GM18502 (cell line): ENCODE data around the gene FEM1B.

Source experiments
- ATAC-seq: cut with Tn5 transposase; IDR thresholded peaks from one replicate; pipeline ENCODE4 v1.9.1; 2021; ENCODE audit warnings: mild to moderate bottlenecking; ENCODE audit not compliant: unreplicated experiment, poor library complexity

FEM1B gene

DNA sequence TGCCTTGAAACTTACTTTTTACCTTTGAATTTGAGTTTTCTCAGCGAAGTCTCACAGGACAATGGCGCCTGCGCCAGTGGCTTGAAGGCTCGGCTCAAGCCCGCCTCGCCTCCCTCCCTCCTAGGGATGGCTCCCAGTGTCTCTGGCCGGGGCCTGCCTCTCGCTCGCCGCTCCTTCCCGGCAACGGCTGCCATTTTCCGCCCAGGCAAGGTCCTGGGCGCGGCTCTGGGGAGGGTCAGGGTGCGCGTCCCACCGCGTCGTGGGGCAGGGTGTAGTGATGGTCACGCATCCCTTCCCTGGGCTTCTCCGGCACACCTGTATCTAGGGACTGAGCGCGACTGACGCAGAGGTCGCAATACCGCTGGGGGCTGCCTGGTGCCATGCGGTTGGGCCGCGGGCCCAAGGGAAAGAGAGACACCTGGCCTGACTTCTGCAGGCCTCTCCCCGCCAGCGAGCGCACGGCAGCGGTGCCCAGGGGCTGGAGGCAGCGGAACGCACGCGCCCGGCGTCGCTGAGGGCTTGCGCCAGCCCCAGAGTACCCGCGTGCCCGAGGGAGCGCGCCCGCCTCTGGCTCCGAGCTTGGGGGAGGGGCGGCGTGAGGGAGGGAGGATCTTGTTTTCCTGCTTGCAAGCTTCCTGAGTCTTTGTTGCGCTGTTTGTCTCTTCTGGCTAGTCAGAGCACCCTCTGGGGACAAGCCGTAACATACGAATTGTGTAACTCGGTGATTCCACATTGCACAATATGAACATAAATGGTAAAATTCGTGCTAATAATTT is 20.7 kb upstream of the FEM1B start:
- ATAC-seq: peak; percentile 44

DNA sequence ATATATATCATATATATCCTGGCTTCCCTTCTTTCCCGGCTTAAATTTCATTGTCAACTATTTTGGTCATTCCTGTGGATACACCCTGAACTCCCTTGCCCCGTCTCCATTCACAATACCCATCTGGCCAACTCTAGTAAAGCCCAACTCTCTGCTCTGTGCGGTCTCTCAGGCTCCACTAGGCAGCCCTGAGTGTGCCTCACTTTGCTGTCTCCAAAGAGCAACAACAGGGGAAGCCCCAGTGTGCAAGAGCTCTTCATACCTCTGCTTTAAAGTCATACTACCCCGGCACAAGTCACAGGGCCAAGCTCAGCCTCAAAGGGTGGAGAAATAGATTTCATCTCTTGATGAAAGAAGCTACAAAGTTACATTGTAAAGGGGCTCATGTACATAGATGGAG is 18.9 kb upstream of the FEM1B start:
- ATAC-seq: no peak

DNA sequence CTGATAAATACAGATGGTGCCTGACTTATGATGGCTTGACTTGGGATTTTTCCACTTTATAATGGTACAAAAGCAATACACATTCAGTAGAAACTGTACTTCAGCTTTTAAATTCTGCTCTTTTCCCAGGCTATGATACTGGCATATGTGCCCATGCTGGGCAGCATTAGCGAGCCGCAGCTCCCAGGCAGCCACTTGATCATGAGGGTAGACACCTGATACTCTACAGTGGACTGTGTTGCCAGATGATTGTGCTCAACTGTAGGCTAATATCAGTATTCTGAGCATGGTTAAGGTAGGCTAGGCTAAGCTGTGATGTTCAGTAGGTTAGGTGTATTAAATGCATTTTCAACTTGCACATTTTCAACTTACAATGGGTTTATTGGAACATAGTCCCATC is 17.7 kb upstream of the FEM1B start:
- ATAC-seq: no peak

DNA sequence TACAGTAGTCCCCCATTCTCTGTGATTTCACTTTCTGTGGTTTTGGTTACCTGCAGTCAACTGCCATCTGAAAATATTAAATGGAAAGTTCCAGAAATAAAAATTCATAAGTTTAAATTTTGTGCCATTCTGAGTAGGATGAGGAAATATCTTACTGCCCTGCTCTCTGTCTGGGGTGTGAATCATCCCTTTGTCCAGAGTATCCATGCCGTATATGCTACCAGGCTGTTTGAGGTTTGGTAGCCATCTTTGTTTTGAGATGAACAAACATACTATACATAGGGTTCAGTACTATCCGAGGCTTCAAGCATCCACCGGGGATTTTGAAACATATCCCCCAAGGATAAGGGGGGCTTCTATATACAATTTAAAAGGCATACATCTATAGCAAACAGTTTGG is 16.3 kb upstream of the FEM1B start:
- ATAC-seq: no peak

DNA sequence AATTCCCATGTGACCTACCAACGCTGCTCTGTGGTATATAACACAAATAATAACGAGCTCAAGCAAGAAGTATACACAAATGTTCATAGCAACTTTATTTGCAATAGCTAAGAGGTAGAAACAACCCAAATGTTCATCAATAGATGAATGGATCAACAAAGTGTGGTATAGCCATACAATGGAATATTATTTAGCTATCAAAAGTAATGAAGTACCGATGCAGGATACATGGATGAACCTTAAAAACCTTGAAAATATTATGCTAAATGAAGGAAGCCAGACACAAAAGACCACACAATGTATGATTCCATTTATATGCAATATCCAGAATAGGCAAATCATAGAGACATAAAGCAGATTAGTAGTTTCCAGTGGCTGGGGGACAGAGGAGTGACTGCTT is 15.6 kb upstream of the FEM1B start:
- no peak for ATAC-seq

DNA sequence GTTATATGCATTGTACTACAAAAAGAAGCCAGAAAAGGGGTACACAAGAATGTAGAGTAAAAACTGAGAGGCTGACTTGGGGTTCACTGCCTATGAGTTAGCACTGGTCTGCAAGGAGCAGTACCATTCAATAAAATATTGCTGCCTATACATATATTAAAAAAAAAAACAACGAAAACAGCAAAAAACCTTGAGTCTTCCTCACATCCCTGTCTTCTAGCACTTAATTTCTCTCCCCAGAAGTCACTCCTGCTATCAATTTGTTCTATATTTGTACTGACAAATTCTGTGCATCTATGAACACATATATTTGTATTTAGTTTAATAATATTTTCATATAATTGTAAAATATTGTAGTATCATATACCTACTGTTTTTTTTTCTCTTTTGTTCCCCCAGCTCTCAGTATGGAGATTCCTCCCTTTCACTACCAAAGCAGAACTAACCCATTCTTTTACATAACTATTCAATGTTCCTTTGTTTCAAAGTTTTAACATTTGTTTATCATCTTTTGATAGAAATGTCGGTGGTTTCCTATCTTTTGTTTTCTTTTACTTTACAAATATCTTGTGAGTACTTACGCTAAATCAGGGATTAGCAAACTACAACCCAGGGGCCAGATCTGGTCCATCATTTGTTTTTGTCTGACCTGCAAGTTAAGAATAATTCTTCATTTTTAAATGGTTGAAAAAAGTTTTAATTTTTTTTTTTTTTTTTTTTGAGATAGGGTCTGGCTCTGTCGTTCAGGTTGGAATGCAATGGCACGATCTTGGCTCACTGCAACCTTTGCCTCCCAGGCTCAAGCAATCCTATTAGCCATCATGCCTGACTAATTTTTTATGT is 14.8 kb upstream of the FEM1B start:
- no peak for ATAC-seq

DNA sequence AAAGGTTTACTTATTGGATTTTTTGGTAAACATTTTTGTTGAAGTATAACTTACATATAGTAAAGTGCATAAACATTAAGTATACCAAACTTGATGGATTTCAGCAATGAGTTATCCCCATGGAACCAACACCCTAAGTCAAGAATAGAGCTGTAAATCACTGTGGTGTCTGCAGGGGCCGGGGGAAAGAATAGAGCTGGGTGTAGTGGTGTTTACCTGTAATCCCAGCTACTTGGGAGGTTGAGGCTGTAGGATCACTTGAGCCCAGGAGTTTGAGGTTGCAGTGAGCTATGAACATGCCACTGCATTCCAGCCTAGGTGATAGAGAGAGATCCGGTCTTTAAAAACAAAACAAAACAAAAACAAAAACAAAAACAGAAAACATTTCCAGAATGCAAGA is 13.3 kb upstream of the FEM1B start:
- ATAC-seq: no peak

DNA sequence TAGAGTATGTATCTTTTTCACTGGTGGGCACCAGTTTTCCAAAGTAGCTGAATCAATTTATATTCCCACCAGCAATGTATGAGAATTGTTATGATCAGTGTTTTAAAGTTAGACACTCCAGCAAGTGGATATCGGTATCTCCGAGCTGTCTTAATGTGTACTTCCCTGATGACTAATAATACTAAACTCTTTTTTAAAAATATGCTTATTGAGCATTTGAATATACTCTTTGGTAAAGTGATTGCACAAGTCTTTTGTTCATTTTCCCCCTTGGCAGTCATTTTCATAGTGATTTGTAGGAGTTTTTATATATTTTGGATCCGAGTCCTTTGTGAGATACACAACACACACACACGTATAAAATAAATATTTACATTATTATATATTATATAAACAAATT is 12.5 kb upstream of the FEM1B start:
- ATAC-seq: no peak

DNA sequence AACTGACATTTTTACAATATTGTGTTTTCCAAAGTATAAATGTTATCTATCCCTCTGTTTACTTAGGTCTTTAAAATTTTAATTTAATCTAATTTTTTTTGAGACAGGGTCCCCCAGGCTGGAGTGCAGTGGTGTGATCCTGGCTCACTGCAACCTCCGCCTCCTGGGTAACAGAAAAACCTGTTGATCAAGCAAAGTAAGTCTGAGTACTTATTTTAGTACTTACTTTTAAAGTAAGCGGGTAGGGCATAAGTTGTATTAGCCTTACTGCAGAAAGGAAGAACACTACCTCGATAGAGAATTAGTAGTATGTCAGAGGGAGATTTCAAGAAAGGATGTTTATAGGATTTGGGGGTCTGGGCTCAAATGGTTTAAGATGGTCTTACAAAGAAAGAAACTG is 11.9 kb upstream of the FEM1B start:
- no peak for ATAC-seq

DNA sequence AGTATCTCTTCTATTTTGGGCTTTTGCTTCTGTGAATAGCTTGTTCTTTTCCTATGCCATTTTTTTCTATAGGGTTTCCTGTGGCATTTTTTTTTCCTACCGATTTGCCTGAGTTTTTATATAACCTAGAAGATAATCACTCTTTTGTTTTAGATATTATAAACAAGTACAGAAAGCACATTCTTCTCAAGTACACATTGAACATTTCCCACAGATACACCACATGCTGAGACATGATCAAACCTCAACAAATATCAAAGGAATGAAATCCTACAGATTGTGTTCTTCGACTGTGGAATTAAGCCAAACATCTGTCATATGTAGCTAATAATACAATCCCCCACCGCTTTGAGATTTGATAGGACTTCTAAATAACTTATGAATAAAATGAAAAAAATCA is 9.1 kb upstream of the FEM1B start:
- ATAC-seq: no peak

DNA sequence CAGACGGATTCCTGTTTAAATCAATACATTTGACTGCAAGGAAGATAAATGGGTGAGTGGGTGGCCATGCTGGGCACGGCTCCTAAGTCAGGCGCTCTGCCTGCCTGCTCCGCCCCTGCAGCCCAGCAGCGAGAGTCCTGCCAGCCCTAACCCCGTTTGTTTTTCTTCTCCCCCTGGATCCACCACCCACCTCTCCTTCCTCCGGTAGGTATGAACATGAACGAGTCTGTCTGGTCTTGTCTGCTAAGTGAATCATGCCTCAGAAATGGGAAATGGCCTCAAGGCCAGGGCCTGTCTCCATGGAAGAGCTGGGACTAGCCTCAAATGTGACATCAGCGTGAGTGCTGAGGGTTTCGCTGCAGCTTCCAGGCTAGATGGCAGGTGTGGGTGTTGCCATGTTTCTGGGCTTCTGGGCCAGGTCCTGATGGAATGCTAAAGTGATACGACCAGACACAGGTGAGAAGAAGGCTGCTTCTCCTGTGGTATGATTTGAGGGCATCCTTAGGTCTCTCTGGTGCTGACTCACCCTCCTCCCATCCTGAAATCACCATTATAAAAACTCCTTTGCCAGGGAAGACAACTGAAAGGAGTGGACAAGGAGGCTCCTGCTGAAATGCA is 5.6 kb upstream of the FEM1B start:
- ATAC-seq: no peak

DNA sequence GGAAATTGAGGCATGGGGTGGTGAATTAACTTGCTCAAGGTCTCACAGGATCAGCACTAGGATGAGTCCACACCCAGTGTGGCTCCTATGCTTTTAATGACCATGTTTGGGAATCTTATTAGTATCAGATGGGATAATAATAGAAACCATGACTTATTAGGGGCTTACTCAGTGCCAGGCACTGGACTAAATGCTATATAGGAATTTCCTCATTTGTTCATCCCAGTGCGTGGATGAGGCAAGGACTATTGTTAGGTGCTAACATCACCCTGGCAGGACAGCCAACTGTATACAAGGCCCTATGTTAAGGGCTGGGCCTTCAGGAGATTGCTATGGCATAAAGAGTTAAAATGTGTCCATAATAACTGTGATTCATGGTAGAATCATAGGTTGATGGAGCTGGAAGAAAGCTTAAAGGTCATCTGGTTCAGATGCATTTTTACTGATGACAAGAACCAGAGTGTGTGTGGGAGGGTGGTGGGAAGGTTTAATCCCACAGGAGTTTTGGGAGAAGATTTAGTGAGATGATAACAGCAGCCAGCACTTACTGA is 4.7 kb upstream of the FEM1B start:
- ATAC-seq: no peak

DNA sequence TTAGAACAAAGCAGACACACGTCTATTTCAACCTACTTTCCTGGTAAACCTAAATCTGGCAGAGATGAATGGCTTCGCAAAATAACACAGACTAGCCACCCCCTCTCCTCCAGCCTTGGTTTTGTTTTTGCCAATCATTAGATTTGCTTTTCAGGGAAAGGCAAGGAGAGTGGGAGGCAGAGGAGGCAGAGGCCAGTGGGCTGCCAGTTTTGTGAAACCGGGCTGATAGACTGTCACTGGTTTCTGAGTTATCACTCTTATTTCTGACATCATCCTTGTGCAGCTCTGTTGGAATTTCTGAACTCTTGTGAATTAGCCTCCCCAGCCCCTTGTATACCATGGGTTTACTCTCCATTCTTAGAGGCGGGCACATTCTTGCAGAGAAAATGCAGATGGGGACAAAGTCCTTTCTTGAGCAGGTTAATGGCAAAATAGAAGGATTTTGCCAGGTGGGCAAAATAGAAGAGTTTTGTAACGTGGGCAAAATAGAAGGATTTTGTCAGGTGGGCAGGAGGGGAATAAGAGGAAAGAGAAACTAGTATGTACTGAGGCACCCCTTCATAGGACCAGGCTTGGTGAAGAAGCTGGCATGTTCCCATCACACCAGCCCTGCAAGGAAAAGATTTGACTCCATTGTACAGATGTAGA is 3.2 kb upstream of the FEM1B start:
- no peak for ATAC-seq

DNA sequence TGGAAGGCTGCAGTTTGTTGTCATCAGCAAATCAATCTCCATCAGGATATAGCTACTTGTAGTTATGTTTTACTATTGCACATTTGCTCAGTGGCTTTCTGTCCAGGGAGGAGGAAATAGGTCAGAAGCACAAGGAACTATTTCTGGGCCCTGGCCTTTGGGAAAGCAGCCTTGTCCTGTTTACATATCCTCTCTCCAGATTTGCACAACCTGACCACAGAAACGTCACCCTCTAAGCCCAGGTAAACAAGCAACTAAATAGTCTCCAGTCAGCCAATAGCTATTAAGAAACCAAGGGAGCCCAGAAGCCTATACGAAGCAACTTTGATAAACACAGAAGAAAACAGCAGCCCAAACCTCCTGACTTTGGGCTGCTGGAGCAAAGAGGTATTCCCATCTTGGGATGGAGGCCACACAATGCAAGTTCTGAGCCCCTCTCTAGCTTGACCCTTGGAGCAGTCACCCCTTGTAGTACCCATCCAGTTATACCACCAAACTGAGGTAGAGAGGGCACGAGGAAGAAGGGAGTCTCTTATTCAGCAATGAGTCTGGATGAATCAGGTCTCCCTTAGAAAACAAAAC is 2.3 kb upstream of the FEM1B start:
- no peak for ATAC-seq

DNA sequence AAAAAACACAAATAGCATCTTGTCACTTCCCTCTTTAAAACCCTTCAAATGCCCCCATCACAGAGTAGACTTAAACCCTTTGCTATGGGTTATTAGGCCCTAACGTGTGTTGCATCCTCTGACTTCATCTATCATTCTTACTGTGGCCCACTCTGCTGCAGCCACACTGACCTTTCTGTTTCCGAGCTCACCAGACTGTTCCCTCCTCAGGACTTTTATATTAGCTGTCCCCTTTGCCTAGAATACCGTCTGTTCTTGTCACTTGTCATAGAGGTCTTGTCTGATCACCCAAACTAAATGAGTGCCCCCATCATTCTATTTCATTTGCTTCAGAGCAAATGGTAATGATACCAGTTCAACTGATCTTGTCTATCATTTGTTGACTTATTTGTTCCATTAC is 877 bp upstream of the FEM1B start:
- ATAC-seq: no peak

DNA sequence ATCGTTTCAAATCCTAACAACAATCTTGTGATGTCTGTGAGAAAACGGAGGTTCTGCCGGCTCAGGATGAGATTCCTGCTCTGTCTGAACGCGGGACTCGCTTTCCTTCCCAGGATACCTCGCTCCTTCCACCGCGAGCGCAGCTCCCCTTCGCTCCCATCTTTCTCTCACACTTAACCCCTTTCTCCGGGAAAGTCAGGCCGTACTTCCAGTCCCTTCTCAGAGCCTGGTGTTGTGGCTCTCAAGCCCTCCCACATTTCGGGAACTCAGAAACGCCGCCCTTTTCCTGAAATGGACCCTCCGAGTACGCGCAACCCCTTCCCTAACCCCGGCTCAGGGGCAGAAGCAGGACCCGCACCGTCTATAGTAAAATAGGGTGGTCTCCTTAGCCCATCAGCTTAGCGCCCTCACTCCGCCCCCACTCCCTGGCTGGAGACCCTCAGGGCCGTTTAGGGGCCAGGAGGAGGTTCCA is 378 bp upstream of the FEM1B start:
- ATAC-seq: peak; percentile 5

DNA sequence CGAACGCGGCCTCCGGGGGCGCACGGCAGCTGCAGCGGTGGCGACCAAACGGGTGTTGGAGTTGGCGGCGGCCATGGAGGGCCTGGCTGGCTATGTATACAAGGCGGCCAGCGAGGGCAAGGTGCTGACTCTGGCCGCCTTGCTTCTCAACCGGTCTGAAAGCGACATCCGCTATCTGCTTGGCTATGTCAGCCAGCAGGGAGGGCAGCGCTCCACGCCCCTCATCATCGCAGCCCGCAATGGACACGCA is 725 bp downstream of the FEM1B start:
- no peak for ATAC-seq

DNA sequence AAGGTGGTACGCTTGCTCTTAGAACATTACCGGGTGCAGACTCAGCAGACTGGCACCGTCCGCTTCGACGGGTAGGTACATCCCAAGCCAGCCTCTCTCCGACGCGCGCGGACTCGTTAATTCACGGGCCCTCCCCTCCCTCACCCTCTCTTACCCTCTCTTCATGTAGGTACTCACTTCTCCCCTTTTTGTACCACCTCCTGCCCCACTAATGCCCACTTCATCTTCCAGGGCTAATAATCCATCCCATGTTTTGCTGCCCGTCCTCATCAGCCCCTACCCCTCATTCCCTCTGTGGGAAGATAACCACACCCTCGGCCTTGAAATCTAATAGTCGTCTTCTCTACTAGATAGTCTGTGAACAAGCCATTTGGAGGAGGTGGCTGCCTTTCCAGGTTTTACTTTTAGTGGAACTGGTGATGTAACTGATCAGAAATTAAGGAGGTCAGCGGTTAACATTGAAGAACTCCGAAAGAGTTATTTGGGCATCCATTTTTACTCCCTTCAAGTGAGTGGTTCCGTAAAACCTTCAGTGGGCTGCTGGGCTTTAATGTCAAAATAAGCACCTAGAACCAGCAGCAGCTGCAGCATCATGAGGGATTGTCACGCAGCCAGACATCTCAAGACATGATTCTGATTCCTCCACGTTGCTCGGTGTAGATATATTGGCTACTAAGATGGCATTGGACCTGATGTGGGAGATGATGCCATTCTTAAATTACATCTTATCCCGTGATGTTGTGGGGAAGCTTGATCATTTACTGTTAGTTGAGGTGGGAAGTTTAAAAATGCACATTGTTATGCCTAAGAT is 1.3 kb downstream of the FEM1B start:
- no peak for ATAC-seq
